Mesenchymal stem cell (in vitro differentiated cells and primary cell): ENCODE data around the gene PIEZO1.
A peak's percentile ranks its signal among the peaks of the same experiment; 100 is the strongest.

Experiments used
- DNase-seq: peaks from one replicate; pipeline ENCODE4 v3.0.0-alpha.2; 2013
- H2AFZ ChIP-seq: one replicate; pipeline ENCODE4 v1.6.1; 2013; ENCODE audit warnings: low read depth, mild to moderate bottlenecking, control low read depth, inconsistent platforms, low read length, moderate library complexity
- H2AK5ac ChIP-seq: 2 replicates; pipeline ENCODE4 v1.6.1; 2013; ENCODE audit warnings: low read length, moderate library complexity, mild to moderate bottlenecking, inconsistent platforms; ENCODE audit not compliant: severe bottlenecking
- H2BK120ac ChIP-seq: one replicate; pipeline ENCODE4 v1.6.1; 2013; ENCODE audit warnings: low read depth, mild to moderate bottlenecking, inconsistent platforms, low read length, moderate library complexity
- H2BK12ac ChIP-seq, 2 experiments: one replicate each; pipeline ENCODE4 v1.6.1; 2013; ENCODE audit warnings: inconsistent platforms in 2 of 2, low read length in 2 of 2, mild to moderate bottlenecking in 2 of 2, moderate library complexity in 2 of 2, control low read depth in 1 of 2
- H2BK15ac ChIP-seq: one replicate; pipeline ENCODE4 v1.6.1; 2013; ENCODE audit warnings: mild to moderate bottlenecking, low read depth, inconsistent platforms; ENCODE audit not compliant: poor library complexity, severe bottlenecking
- H2BK5ac ChIP-seq: 2 replicates; pipeline ENCODE4 v1.6.1; 2013; ENCODE audit warnings: low read depth, mild to moderate bottlenecking, low read length, control low read depth, inconsistent platforms; ENCODE audit not compliant: poor library complexity, severe bottlenecking
- H3K14ac ChIP-seq, 2 experiments: one replicate each; pipeline ENCODE4 v1.6.1; 2013; ENCODE audit warnings: inconsistent platforms in 2 of 2, low read length in 2 of 2, control low read depth in 1 of 2, mild to moderate bottlenecking in 1 of 2, moderate library complexity in 1 of 2
- H3K18ac ChIP-seq, 2 experiments: one replicate each; pipeline ENCODE4 v1.6.1; 2013; ENCODE audit warnings: inconsistent platforms in 2 of 2, low read length in 2 of 2, control low read depth in 1 of 2, low read depth in 1 of 2, mild to moderate bottlenecking in 1 of 2
- H3K23ac ChIP-seq, 2 experiments: one replicate each; pipeline ENCODE4 v1.6.1; 2013; ENCODE audit warnings: inconsistent platforms in 2 of 2, low read length in 2 of 2, mild to moderate bottlenecking in 2 of 2, moderate library complexity in 2 of 2, control low read depth in 1 of 2
- H3K27ac ChIP-seq: 2 replicates; pipeline ENCODE4 v1.5.1; 2013; ENCODE audit warnings: mild to moderate bottlenecking, moderate library complexity, low read length, control low read depth, inconsistent platforms; ENCODE audit not compliant: poor library complexity, severe bottlenecking
- H3K27me3 ChIP-seq, 2 experiments: 2 replicates each; pipeline versions ENCODE4 v1.6.1 to v1.7.0; 2013; ENCODE audit warnings: low read length in 2 of 2, mild to moderate bottlenecking in 2 of 2, moderate library complexity in 2 of 2, control low read depth in 1 of 2, inconsistent platforms in 1 of 2; ENCODE audit not compliant: control insufficient read depth in 1 of 2, insufficient read depth in 1 of 2
- H3K36me3 ChIP-seq, 2 experiments: 2 replicates each; pipeline versions ENCODE4 v1.6.1 to v1.7.0; 2013; ENCODE audit warnings: low read length in 2 of 2, control low read depth in 1 of 2, inconsistent platforms in 1 of 2, low read depth in 1 of 2, mild to moderate bottlenecking in 1 of 2; ENCODE audit not compliant: insufficient read depth in 2 of 2, control insufficient read depth in 1 of 2
- H3K4ac ChIP-seq, 2 experiments: one replicate each; pipeline ENCODE4 v1.6.1; 2013; ENCODE audit warnings: inconsistent platforms in 2 of 2, low read length in 2 of 2, mild to moderate bottlenecking in 2 of 2, moderate library complexity in 2 of 2, control low read depth in 1 of 2, low read depth in 1 of 2
- H3K4me1 ChIP-seq: 2 replicates; pipeline ENCODE4 v1.6.1; 2013; ENCODE audit warnings: low read depth, low read length, control low read depth; ENCODE audit not compliant: control insufficient read depth, insufficient read depth
- H3K4me2 ChIP-seq: 2 replicates; pipeline ENCODE4 v1.6.1; 2013; ENCODE audit warnings: low read length, mild to moderate bottlenecking, inconsistent platforms; ENCODE audit not compliant: poor library complexity, severe bottlenecking
- H3K4me3 ChIP-seq, 2 experiments: 2 replicates each; pipeline versions ENCODE4 v1.5.1 to v1.7.0; 2013; ENCODE audit warnings: low read length in 2 of 2, mild to moderate bottlenecking in 2 of 2, control low read depth in 1 of 2, low read depth in 1 of 2; ENCODE audit not compliant: insufficient read depth in 1 of 2
- H3K79me1 ChIP-seq: replicated peaks from 2 replicates; pipeline ENCODE4 v1.6.1; 2013; ENCODE audit warnings: mild to moderate bottlenecking, control low read depth, low read length, inconsistent platforms; ENCODE audit not compliant: poor library complexity, severe bottlenecking
- H3K9ac ChIP-seq: 2 replicates; pipeline ENCODE4 v1.7.0; 2013; ENCODE audit warnings: mild to moderate bottlenecking, low read length, moderate library complexity
- H3K9me3 ChIP-seq: 2 replicates; pipeline ENCODE4 v1.7.0; 2013; ENCODE audit warnings: mild to moderate bottlenecking, low read length; ENCODE audit not compliant: control insufficient read depth
- H4K8ac ChIP-seq: one replicate; pipeline ENCODE4 v1.6.1; 2013; ENCODE audit warnings: inconsistent platforms, mild to moderate bottlenecking, low read length, moderate library complexity
- H4K91ac ChIP-seq: one replicate; pipeline ENCODE4 v1.6.1; 2013; ENCODE audit warnings: mild to moderate bottlenecking, low read length, inconsistent platforms
- WGBS: methylation state at CpG from one replicate; pipeline ENCODE4 v1.1.7; 2013; ENCODE audit warnings: mixed read lengths; 5-methylcytosine and 5-hydroxymethylcytosine counted together

PIEZO1 gene

DNA sequence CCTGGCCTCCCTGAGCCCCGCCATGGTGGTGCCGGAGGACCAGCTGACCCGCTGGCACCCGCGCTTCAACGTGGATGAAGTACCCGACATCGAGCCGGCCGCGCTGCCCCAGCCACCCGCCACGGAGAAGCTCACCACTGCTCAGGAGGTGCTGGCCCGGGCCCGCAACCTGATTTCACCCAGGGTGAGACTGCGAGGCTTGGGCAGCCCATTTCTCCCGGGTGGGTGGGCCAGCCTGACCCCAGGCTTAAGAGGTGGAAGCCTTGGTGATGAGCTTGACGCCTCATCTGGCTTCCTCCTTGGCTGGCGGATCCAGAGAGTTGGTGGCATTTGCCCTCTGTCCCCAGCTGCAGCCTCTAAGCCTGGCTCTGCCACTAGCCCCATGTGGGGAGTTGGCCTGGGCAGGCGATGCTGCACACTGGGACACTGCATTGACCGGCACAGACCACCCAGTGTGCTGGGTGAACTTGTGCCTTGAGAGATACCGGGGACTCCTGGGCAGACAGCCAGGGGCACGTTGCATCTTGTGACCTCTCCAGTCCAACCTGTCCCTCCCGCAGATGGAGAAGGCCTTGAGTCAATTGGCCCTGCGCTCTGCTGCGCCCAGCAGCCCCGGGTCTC, 21.6 kb upstream of the PIEZO1 start:
- Histone ChIP-seq H4K8ac (peak overlapping the region; percentile 31), H2AK5ac (no peak overlapping the region), H2BK5ac (no peak overlapping the region), H4K91ac (no peak overlapping the region), H3K79me1 (peaks cover 33% of the 10 kb centered on the region), H3K14ac (no peak overlapping the region), H3K9ac (no peak overlapping the region), H3K4me2 (no peak overlapping the region), H2BK12ac (no peak overlapping the region), H3K9me3 (no peaks in the 10 kb centered on the region), H3K27ac (no peak overlapping the region), H3K23ac (no peak overlapping the region), H3K4me3 (no peak overlapping the region), H2AFZ (no peak overlapping the region), H3K4me1 (peaks cover 49% of the 10 kb centered on the region), H3K36me3 (peaks cover 30 to 52% of the 10 kb centered on the region in 2 experiments), H2BK15ac (no peak overlapping the region), H2BK120ac (no peak overlapping the region), H3K27me3 (no peaks in the 10 kb centered on the region), H3K4ac (no peak overlapping the region), H3K18ac (no peak overlapping the region)
- DNase-seq = no peak
- 95% methylated on average over 27 of the region's 27 CpGs for WGBS

DNA sequence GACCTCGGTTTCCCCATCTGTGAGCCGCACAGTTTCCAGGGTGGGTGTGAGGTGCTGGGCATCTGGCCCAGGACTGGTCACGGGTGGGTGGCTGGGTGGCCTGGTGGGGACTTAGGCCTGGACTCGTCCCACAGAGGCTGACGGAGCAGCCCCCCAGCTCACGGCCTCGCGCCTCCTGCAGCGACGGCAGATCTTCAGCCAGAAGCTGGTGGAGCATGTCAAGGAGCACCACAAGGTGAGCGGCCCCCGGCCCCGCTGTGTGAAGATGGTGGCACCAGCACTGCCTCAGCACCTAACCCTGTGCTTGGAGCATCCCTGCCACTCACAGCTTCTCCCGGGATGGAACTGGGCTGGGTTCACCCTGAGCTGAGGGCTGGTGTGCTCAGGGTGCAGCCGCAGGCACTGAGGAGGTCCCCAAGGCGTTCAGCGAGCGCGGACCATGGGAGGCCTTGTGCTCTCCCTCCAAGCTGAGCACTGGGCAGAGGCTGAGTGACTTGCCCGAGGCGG, 20.9 kb upstream of the PIEZO1 start:
- H4K8ac ChIP-seq = no peak overlapping the region
- 98% methylated on average over 21 of the region's 21 CpGs for WGBS
- H3K79me1 ChIP-seq = peaks cover 33% of the 10 kb centered on the region
- no peak overlapping the region for H2AK5ac ChIP-seq
- H2BK12ac ChIP-seq = no peak overlapping the region
- DNase-seq = no peak
- H3K18ac ChIP-seq = no peak overlapping the region
- no peak overlapping the region for H3K4ac ChIP-seq
- no peak overlapping the region for H2AFZ ChIP-seq
- H2BK15ac ChIP-seq = no peak overlapping the region
- no peak overlapping the region for H2BK5ac ChIP-seq
- H3K9ac ChIP-seq = no peak overlapping the region
- no peak overlapping the region for H3K4me2 ChIP-seq
- H3K23ac ChIP-seq = no peak overlapping the region
- no peaks in the 10 kb centered on the region for H3K27me3 ChIP-seq
- H3K14ac ChIP-seq = no peak overlapping the region
- H4K91ac ChIP-seq = peak overlapping the region; percentile 46
- H3K4me3 ChIP-seq = no peak overlapping the region
- H3K27ac ChIP-seq = no peak overlapping the region
- no peaks in the 10 kb centered on the region for H3K9me3 ChIP-seq
- H3K4me1 ChIP-seq = peaks cover 48% of the 10 kb centered on the region
- no peak overlapping the region for H2BK120ac ChIP-seq
- H3K36me3 ChIP-seq = peaks cover 30 to 52% of the 10 kb centered on the region in 2 experiments

DNA sequence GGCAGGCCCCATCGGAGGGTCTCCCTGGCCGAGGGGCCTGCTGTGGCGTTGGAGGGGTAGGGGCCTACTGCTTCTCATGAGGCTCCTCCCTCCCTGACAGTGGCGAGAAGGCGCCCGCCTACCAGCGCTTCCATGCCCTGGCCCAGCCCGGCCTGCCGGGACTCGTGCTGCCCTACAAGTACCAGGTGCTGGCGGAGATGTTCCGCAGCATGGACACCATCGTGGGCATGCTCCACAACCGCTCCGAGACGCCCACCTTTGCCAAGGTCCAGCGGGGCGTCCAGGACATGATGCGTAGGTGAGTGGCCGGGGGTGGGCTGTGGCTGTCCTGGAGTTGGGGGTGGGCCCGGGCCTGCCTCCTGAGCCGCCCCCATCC, 20.3 kb upstream of the PIEZO1 start:
- H3K27ac ChIP-seq = no peak overlapping the region

DNA sequence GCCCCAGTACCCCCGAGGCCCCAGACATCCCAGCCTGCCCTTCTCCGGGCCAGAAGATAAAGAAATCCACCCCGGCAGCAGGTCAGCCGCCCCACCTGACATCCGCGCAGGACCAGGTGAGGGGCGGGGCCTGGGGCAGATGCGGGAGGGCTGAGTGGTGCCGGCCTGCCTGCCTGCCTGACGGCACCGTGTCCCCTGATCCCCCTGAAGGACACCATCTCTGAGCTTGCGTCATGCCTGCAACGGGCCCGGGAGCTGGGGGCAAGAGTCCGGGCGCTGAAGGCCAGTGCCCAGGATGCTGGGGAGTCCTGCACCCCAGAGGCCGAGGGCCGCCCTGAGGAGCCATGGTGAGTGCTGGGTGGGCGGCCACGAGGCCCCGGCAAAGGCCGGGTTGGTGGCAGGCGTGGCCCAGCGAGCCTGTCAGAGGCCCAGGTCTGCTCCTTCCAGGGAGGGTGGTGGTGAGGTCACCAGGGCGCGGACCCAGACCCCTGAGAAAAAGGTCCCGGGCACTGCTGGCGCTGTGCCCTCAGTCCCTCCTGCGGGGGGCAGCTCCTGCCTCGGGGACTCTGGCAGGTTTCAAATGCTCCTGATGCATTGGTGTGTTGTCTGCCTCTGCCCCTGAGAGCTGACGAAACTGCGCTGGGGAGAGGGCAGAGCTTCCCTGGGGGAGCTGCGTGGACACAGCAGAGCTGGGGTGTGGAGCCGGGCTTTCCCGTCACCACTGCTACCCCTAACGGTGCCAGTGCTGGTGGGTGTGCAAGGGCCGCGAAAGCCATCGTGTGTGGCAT, 19.7 kb upstream of the PIEZO1 start:
- H2BK12ac ChIP-seq = no peak overlapping the region
- peak overlapping the region; percentile 33 for H2BK15ac ChIP-seq
- peak overlapping the region in 1 of 2 experiments; percentile 6 for H3K23ac ChIP-seq
- H3K4me1 ChIP-seq = peaks cover 36% of the 10 kb centered on the region
- H3K18ac ChIP-seq = peak overlapping the region in 1 of 2 experiments; percentile 61
- H3K79me1 ChIP-seq = peaks cover 25% of the 10 kb centered on the region
- H2AK5ac ChIP-seq = no peak overlapping the region
- no peaks in the 10 kb centered on the region for H3K27me3 ChIP-seq
- H3K36me3 ChIP-seq = peaks cover 28 to 46% of the 10 kb centered on the region in 2 experiments
- peak overlapping the region; percentile 64 to 74 for H3K4me3 ChIP-seq
- no peak overlapping the region for H2BK5ac ChIP-seq
- H3K27ac ChIP-seq = no peak overlapping the region
- H4K8ac ChIP-seq = peak overlapping the region; percentile 69
- H2BK120ac ChIP-seq = no peak overlapping the region
- H2AFZ ChIP-seq = no peak overlapping the region
- H3K14ac ChIP-seq = no peak overlapping the region
- H3K9ac ChIP-seq = peak overlapping the region; percentile 76
- DNase-seq = no peak
- WGBS = 50% methylated on average over 38 of the region's 39 CpGs
- no peak overlapping the region for H3K4ac ChIP-seq
- H4K91ac ChIP-seq = peak overlapping the region; percentile 64
- H3K4me2 ChIP-seq = peak overlapping the region; percentile 64
- no peaks in the 10 kb centered on the region for H3K9me3 ChIP-seq

More for the DNA sequence above, 20.3 kb upstream of the PIEZO1 start:
- H3K4me1 ChIP-seq = peaks cover 42% of the 10 kb centered on the region
- no peak overlapping the region for H3K23ac ChIP-seq
- H3K14ac ChIP-seq = no peak overlapping the region
- 96% methylated on average over 22 of the region's 22 CpGs for WGBS
- no peak for DNase-seq
- H3K9me3 ChIP-seq = no peaks in the 10 kb centered on the region
- H3K27me3 ChIP-seq = no peaks in the 10 kb centered on the region
- H3K18ac ChIP-seq = no peak overlapping the region
- H2BK5ac ChIP-seq = no peak overlapping the region
- H3K36me3 ChIP-seq = peaks cover 30 to 52% of the 10 kb centered on the region in 2 experiments
- no peak overlapping the region for H3K4ac ChIP-seq
- no peak overlapping the region for H3K4me2 ChIP-seq
- no peak overlapping the region for H2BK120ac ChIP-seq
- H3K9ac ChIP-seq = peak overlapping the region; percentile 76
- H2AK5ac ChIP-seq = no peak overlapping the region
- H3K4me3 ChIP-seq = no peak overlapping the region
- H2AFZ ChIP-seq = no peak overlapping the region
- no peak overlapping the region for H2BK15ac ChIP-seq
- peaks cover 30% of the 10 kb centered on the region for H3K79me1 ChIP-seq
- peak overlapping the region; percentile 64 for H4K91ac ChIP-seq
- H2BK12ac ChIP-seq = no peak overlapping the region
- H4K8ac ChIP-seq = no peak overlapping the region
